ENCODE data around the gene SLC2A13. TPM values are rescaled to one million over a fixed set of nuclear protein-coding genes. Genes with fewer than 3 reads are reported as not detected.
"Not testable (repeated sequence)": the region's sequence is repeated elsewhere in the genome, so short reads cannot be mapped to it uniquely, and the experiment has no call there.

The SLC2A13 gene
- total and polyA plus RNA-seq, 4 donors, result 1.9 to 20.2 (median 6.9) TPM

- no peak overlapping the region for H3K4me3 ChIP-seq (ENCODE audit: low read depth in 1 of 3, low read length in 3 of 3)
- H3K9me3 ChIP-seq (ENCODE audit: control insufficient read depth in 4 of 4, low read length in 3 of 4), result no peaks in the 10 kb centered on the region
- H3K27ac ChIP-seq (ENCODE audit: low read depth in 1 of 2, low read length in 2 of 2), result no peak overlapping the region
- peaks cover 0 to 2% (median 0%) of the 10 kb centered on the region in 4 donors for H3K4me1 ChIP-seq (ENCODE audit: control insufficient read depth in 4 of 4, insufficient read depth in 4 of 4, low read length in 3 of 4)
- TF ChIP-seq FOXA1 (IDR thresholded peaks at IDR 0.05), result no peak
- no peaks in the 10 kb centered on the region for H3K27me3 ChIP-seq (ENCODE audit: control insufficient read depth in 4 of 4, insufficient read depth in 4 of 4, low read length in 3 of 4)
- 97% methylated on average over 2 of the region's 2 CpGs for WGBS
- no peak for DNase-seq (ENCODE audit: low spot score)
- no peak overlapping the region for H3K9ac ChIP-seq (ENCODE audit: low read depth in 1 of 2, low read length in 2 of 2)
- no peaks in the 10 kb centered on the region for H3K36me3 ChIP-seq (ENCODE audit: control insufficient read depth in 4 of 4, insufficient read depth in 3 of 4, low read depth in 1 of 4, low read length in 3 of 4)
These were observed 252.9 kb downstream of the SLC2A13 start for GRCh38 chr12:39853003-39853402.

GRCh38 chr12:39852346-39852745 is 253.5 kb downstream of the SLC2A13 start:
- 97% methylated on average over 1 of the region's 1 CpG for WGBS
- H3K9me3 ChIP-seq (ENCODE audit: control insufficient read depth in 4 of 4, low read length in 3 of 4), result no peaks in the 10 kb centered on the region
- TF ChIP-seq CTCF (IDR thresholded peaks at IDR 0.05; ENCODE audit: low read depth, low read length, missing input control) (no peak), ZBTB33 (IDR thresholded peaks at IDR 0.05) (no peak), YY1 (IDR thresholded peaks at IDR 0.05) (no peak), MAX (IDR thresholded peaks at IDR 0.05) (no peak), SP1 (IDR thresholded peaks at IDR 0.05) (no peak), NR2F2 (IDR thresholded peaks at IDR 0.05) (no peak), REST (IDR thresholded peaks at IDR 0.05) (no peak), RAD21 (IDR thresholded peaks at IDR 0.05) (no peak), FOXA2 (IDR thresholded peaks at IDR 0.05) (no peak), FOXA1 (IDR thresholded peaks at IDR 0.05) (no peak), RXRA (IDR thresholded peaks at IDR 0.05) (no peak), HNF4G (IDR thresholded peaks at IDR 0.05) (no peak), JUND (IDR thresholded peaks at IDR 0.05) (no peak), ATF3 (IDR thresholded peaks at IDR 0.05) (no peak), TAF1 (conservative IDR thresholded peaks at IDR 0.05) (no peak), HNF4A (conservative IDR thresholded peaks at IDR 0.05) (no peak), GABPA (IDR thresholded peaks at IDR 0.05 in 1 of 2, conservative IDR thresholded peaks at IDR 0.05 in 1 of 2) (no peak), EGR1 (IDR thresholded peaks at IDR 0.05; ENCODE audit: low read depth in 2 of 2) (no peak)

GRCh38 chr12:39848218-39848617 is 257.7 kb downstream of the SLC2A13 start:
- H3K36me3 ChIP-seq (ENCODE audit: control insufficient read depth in 4 of 4, insufficient read depth in 3 of 4, low read depth in 1 of 4, low read length in 3 of 4); H3K27ac ChIP-seq (ENCODE audit: low read depth in 1 of 2, low read length in 2 of 2); H3K27me3 ChIP-seq (ENCODE audit: control insufficient read depth in 4 of 4, insufficient read depth in 4 of 4, low read length in 3 of 4); H3K9me3 ChIP-seq (ENCODE audit: control insufficient read depth in 4 of 4, low read length in 3 of 4); H3K9ac ChIP-seq (ENCODE audit: low read depth in 1 of 2, low read length in 2 of 2); H3K4me1 ChIP-seq (ENCODE audit: control insufficient read depth in 4 of 4, insufficient read depth in 4 of 4, low read length in 3 of 4); H3K4me3 ChIP-seq (ENCODE audit: low read depth in 1 of 3, low read length in 3 of 3); DNase-seq (ENCODE audit: low spot score): not testable (repeated sequence)
- 93% methylated on average over 1 of the region's 1 CpG for WGBS

More at GRCh38 chr12:39852346-39852745, 253.5 kb downstream of the SLC2A13 start:
- Histone ChIP-seq H3K9ac (ENCODE audit: low read depth in 1 of 2, low read length in 2 of 2) (no peak overlapping the region), H3K4me1 (ENCODE audit: control insufficient read depth in 4 of 4, insufficient read depth in 4 of 4, low read length in 3 of 4) (no peaks in the 10 kb centered on the region), H3K27me3 (ENCODE audit: control insufficient read depth in 4 of 4, insufficient read depth in 4 of 4, low read length in 3 of 4) (no peaks in the 10 kb centered on the region), H3K36me3 (ENCODE audit: control insufficient read depth in 4 of 4, insufficient read depth in 3 of 4, low read depth in 1 of 4, low read length in 3 of 4) (no peaks in the 10 kb centered on the region), H3K4me3 (ENCODE audit: low read depth in 1 of 3, low read length in 3 of 3) (no peak overlapping the region), H3K27ac (ENCODE audit: low read depth in 1 of 2, low read length in 2 of 2) (no peak overlapping the region)
- no peak for DNase-seq (ENCODE audit: low spot score)
